AG09309 (cell line): ENCODE data around the gene SLC3A2.
"Not testable (repeated sequence)": the region's sequence is repeated elsewhere in the genome, so short reads cannot be mapped to it uniquely, and the experiment has no call there.

ENCODE experiments used
- DNase-seq: peaks from one replicate; pipeline ENCODE4 v3.0.0-alpha.2; 2010; ENCODE audit warnings: low read depth
- H3K4me3 ChIP-seq: 2 replicates; pipeline ENCODE4 v1.5.1; 2011; ENCODE audit warnings: mild to moderate bottlenecking, low read depth, low read length, moderate library complexity; ENCODE audit not compliant: control insufficient read depth
- CTCF ChIP-seq: IDR thresholded peaks from 2 replicates; pipeline ENCODE4 v1.5.1; 2011; ENCODE audit warnings: mild to moderate bottlenecking, low read depth, low read length, inconsistent platforms; ENCODE audit not compliant: insufficient read depth, control insufficient read depth; ENCODE audit errors: missing control alignments

Gene SLC3A2

GRCh38 chr11:62931499-62932278 is 51.0 kb downstream of the SLC3A2 start:
- no peak overlapping the region for H3K4me3 ChIP-seq
- TF ChIP-seq CTCF, result no peak
- DNase-seq, result no peak

- DNase-seq, result no peak
- H3K4me3 ChIP-seq, result no peak overlapping the region
- no peak for TF ChIP-seq CTCF
These were observed 52.6 kb downstream of the SLC3A2 start for GRCh38 chr11:62933285-62933684.

GRCh38 chr11:62933750-62934495 is 53.2 kb downstream of the SLC3A2 start:
- TF ChIP-seq CTCF, result no peak
- H3K4me3 ChIP-seq, result no peak overlapping the region
- DNase-seq, result no peak

- no peak overlapping the region for H3K4me3 ChIP-seq
- TF ChIP-seq CTCF, result no peak
- DNase-seq, result no peak
These were observed 53.7 kb downstream of the SLC3A2 start for GRCh38 chr11:62934496-62934785.

GRCh38 chr11:62937528-62937927 is 56.8 kb downstream of the SLC3A2 start:
- not testable (repeated sequence) for DNase-seq, H3K4me3 ChIP-seq
